ENCODE data around the gene KRTAP12-4.

GRCh38 chr21:44606495-44606894, 48.0 kb downstream of the KRTAP12-4 start:
- TF ChIP-seq CTCF (IDR thresholded peaks at IDR 0.05; ENCODE audit: extremely low read depth in 1 of 2, insufficient read depth in 1 of 2, low read depth in 1 of 2, low read length in 2 of 2) (no peak), EZH2 (IDR thresholded peaks at IDR 0.05; ENCODE audit: borderline replicate concordance, low read depth, low read length, severe bottlenecking) (no peak), POLR2A (IDR thresholded peaks at IDR 0.05; ENCODE audit: low read depth, low read length) (no peak), GATA2 (IDR thresholded peaks at IDR 0.05; ENCODE audit: insufficient read depth, insufficient read length, low read depth, low read length) (no peak), POLR2AphosphoS5 (IDR thresholded peaks at IDR 0.05; ENCODE audit: insufficient read depth, low read depth, low read length) (no peak), MAX (IDR thresholded peaks at IDR 0.05; ENCODE audit: insufficient read depth, insufficient read length) (no peak)
